ENCODE results near the gene MIEN1.
A peak's percentile ranks its signal among the peaks of the same experiment; 100 is the strongest.

MIEN1 gene

DNA sequence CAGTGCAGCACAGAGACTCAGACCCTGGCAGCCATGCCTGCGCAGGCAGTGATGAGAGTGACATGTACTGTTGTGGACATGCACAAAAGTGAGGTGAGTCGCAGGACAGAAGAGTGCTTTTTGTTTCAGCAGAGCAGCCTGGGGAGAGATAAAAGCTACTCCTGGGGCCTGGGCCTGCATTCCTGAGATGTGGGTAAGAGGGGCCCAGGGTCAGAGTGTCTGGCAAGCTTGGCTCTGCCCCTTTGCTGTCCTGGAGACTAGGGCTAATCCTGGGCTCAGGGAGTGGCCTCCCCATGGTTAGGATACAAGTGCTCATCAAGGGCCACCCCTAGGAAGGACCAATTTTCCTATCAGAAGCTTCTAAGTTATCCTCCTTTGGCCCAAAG, 35.2 kb downstream of the MIEN1 start:
- DNase-seq (ENCODE audit: low read depth): no peak
- H3K4me3 ChIP-seq (ENCODE audit: control insufficient read depth, low read depth, low read length): no peak overlapping the region
- TF ChIP-seq CTCF (conservative IDR thresholded peaks at IDR 0.05; ENCODE audit: control insufficient read depth, insufficient read depth, low read depth, low read length): no peak

- no peak for TF ChIP-seq CTCF (conservative IDR thresholded peaks at IDR 0.05; ENCODE audit: control insufficient read depth, insufficient read depth, low read depth, low read length)
- H3K4me3 ChIP-seq (ENCODE audit: control insufficient read depth, low read depth, low read length): no peak overlapping the region
- no peak for DNase-seq (ENCODE audit: low read depth)
Measured at GRCh38 chr17:39694593-39694992, 35.7 kb downstream of the MIEN1 start.

- peak overlapping the region; percentile 69 for H3K4me3 ChIP-seq (ENCODE audit: control insufficient read depth, low read depth, low read length)
- TF ChIP-seq CTCF (conservative IDR thresholded peaks at IDR 0.05; ENCODE audit: control insufficient read depth, insufficient read depth, low read depth, low read length): no peak
- no peak for DNase-seq (ENCODE audit: low read depth)
Measured at GRCh38 chr17:39688945-39689344, 41.4 kb downstream of the MIEN1 start.

- peak overlapping the region; percentile 69 for H3K4me3 ChIP-seq (ENCODE audit: control insufficient read depth, low read depth, low read length)
- DNase-seq (ENCODE audit: low read depth): no peak
- no peak for TF ChIP-seq CTCF (conservative IDR thresholded peaks at IDR 0.05; ENCODE audit: control insufficient read depth, insufficient read depth, low read depth, low read length)
Measured at GRCh38 chr17:39688475-39688835, 41.9 kb downstream of the MIEN1 start.

GRCh38 chr17:39687546-39688474, 42.5 kb downstream of the MIEN1 start, which contains the start of gene PGAP3:
TSS of gene PGAP3 (minus strand) at chr17:39688057. CDS start at chr17:39688014, 43 bp downstream.
- peak; percentile 86 for DNase-seq (ENCODE audit: low read depth)
- peak within 1 kb of the TSS; percentile 69 for H3K4me3 ChIP-seq (ENCODE audit: control insufficient read depth, low read depth, low read length)
- TF ChIP-seq CTCF (conservative IDR thresholded peaks at IDR 0.05; ENCODE audit: control insufficient read depth, insufficient read depth, low read depth, low read length): no peak

DNA sequence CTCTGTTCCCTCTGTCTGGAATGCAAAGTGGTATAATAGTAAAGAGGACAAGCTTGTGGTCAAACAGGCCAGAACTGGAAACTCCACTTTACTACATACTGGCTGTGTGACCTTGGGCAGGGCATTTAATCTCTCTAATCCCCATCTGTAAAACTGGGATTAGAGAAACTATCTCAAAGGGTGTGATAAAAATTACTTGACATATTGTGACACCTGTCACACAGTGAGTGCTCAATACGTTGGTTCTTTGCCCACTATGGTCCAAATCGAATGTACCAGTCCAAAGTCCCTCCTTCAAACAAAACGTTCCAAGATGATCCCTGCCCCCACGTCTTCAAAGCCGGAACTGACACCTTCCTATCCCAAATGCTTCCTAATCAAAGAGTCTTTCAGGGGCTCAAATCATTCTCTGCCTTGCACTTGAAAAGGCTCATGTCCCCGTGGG, 43.2 kb downstream of the MIEN1 start:
- DNase-seq (ENCODE audit: low read depth): no peak
- peak overlapping the region; percentile 69 for H3K4me3 ChIP-seq (ENCODE audit: control insufficient read depth, low read depth, low read length)
- no peak for TF ChIP-seq CTCF (conservative IDR thresholded peaks at IDR 0.05; ENCODE audit: control insufficient read depth, insufficient read depth, low read depth, low read length)

Data from fibroblast of mammary gland (primary cell).